GM18526 (cell line): ENCODE results near the gene CPS1.

Source experiments
- POLR2A ChIP-seq: IDR thresholded peaks from 3 replicates; pipeline ENCODE4 v1.6.1; 2011; ENCODE audit not compliant: insufficient read length; ENCODE audit errors: extremely low read depth

The CPS1 gene

GRCh38 chr2:210667711-210668110 lies 111.3 kb downstream of the CPS1 start:
- no peak for TF ChIP-seq POLR2A

GRCh38 chr2:210671065-210671464 lies 114.7 kb downstream of the CPS1 start:
- TF ChIP-seq POLR2A, result no peak

GRCh38 chr2:210673117-210673516 lies 116.7 kb downstream of the CPS1 start:
- TF ChIP-seq POLR2A, result no peak

GRCh38 chr2:210676067-210676466 lies 119.7 kb downstream of the CPS1 start:
- no peak for TF ChIP-seq POLR2A

- TF ChIP-seq POLR2A, result no peak
These were observed 125.1 kb downstream of the CPS1 start for GRCh38 chr2:210681491-210681890.

GRCh38 chr2:210686401-210686800 lies 130.0 kb downstream of the CPS1 start:
- TF ChIP-seq POLR2A, result no peak

- no peak for TF ChIP-seq POLR2A
These were observed 131.5 kb downstream of the CPS1 start for GRCh38 chr2:210687786-210688470.

- no peak for TF ChIP-seq POLR2A
These were observed 151.5 kb downstream of the CPS1 start for GRCh38 chr2:210707900-210708299.

GRCh38 chr2:210713122-210713521 lies 156.7 kb downstream of the CPS1 start:
- no peak for TF ChIP-seq POLR2A

- no peak for TF ChIP-seq POLR2A
These were observed 159.2 kb downstream of the CPS1 start for GRCh38 chr2:210715560-210716082.

GRCh38 chr2:210718503-210718902 lies 162.1 kb downstream of the CPS1 start:
- TF ChIP-seq POLR2A, result no peak

GRCh38 chr2:210722092-210722491 lies 165.7 kb downstream of the CPS1 start:
- TF ChIP-seq POLR2A, result no peak

GRCh38 chr2:210727549-210727948 lies 171.2 kb downstream of the CPS1 start:
- no peak for TF ChIP-seq POLR2A
